ENCODE data around the gene LHPP. TPM values are rescaled to one million over a fixed set of nuclear protein-coding genes. Genes with fewer than 3 reads are reported as not detected.

Gene LHPP
- total and polyA plus RNA-seq, 2 experiments from 2014 or later, result 19.1 to 40.6 TPM

DNA sequence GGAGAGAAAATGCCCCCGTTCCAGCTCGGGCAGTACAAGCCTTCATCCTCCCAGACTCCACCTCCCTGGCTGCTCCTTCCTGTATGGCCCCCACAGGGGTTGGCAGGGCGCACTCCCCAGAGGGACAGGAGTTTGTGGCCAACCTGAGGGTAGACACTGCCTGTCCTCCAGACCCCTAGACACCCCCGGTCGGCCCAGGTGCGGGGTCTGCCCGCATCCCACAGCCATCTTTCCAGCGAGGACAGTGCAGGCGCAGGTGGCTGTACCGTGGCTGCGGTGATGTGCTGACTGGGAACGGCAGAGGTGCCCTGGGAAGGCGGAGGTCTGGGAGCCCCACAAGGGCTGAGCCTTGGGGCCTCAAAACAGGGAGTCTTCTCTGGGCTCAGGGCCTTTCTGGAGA lies 81.5 kb downstream of the LHPP start:
- no peak for DNase-seq (ENCODE audit: low read depth in 1 of 2, low spot score in 1 of 2)
- H3K9me3 ChIP-seq (ENCODE audit: low read depth), result no peaks in the 10 kb centered on the region
- TF ChIP-seq, protein P1, sequence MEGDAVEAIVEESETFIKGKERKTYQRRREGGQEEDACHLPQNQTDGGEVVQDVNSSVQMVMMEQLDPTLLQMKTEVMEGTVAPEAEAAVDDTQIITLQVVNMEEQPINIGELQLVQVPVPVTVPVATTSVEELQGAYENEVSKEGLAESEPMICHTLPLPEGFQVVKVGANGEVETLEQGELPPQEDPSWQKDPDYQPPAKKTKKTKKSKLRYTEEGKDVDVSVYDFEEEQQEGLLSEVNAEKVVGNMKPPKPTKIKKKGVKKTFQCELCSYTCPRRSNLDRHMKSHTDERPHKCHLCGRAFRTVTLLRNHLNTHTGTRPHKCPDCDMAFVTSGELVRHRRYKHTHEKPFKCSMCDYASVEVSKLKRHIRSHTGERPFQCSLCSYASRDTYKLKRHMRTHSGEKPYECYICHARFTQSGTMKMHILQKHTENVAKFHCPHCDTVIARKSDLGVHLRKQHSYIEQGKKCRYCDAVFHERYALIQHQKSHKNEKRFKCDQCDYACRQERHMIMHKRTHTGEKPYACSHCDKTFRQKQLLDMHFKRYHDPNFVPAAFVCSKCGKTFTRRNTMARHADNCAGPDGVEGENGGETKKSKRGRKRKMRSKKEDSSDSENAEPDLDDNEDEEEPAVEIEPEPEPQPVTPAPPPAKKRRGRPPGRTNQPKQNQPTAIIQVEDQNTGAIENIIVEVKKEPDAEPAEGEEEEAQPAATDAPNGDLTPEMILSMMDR (IDR thresholded peaks at IDR 0.05; ENCODE audit: low read depth, low read length), result no peak
- no peaks in the 10 kb centered on the region for H3K27me3 ChIP-seq
- no peaks in the 10 kb centered on the region for H3K36me3 ChIP-seq
- peaks cover 2% of the 10 kb centered on the region for H3K4me1 ChIP-seq (ENCODE audit: low read depth)
- H3K27ac ChIP-seq, result no peak overlapping the region
- H3K4me3 ChIP-seq, result no peak overlapping the region

DNA sequence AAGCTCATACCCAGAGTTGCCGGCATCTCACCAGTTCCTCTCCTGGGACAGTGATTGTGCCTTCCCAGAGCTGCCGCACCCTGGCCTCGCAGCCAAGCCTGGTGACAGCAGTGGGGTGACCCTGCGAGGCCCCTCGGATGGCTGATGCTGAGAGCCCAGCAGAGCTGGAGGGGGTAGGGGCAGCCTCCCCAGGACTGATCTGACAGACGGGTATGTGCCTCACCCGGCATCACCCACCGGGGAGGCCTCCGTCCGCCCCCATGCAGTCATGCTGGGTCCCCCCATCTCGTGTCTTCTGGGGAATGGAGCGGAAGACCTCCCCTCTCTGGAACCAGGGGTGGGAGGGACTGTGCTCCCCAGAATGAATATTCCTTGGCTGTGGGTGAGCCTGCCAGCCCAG lies 82.3 kb downstream of the LHPP start:
- TF ChIP-seq, protein P1 (IDR thresholded peaks at IDR 0.05; ENCODE audit: low read depth, low read length), result no peak
- H3K27ac ChIP-seq, result no peak overlapping the region
- no peak overlapping the region for H3K4me3 ChIP-seq
- no peaks in the 10 kb centered on the region for H3K27me3 ChIP-seq
- no peaks in the 10 kb centered on the region for H3K9me3 ChIP-seq (ENCODE audit: low read depth)
- no peaks in the 10 kb centered on the region for H3K36me3 ChIP-seq
- no peak for DNase-seq (ENCODE audit: low read depth in 1 of 2, low spot score in 1 of 2)
- H3K4me1 ChIP-seq (ENCODE audit: low read depth), result peaks cover 2% of the 10 kb centered on the region

DNA sequence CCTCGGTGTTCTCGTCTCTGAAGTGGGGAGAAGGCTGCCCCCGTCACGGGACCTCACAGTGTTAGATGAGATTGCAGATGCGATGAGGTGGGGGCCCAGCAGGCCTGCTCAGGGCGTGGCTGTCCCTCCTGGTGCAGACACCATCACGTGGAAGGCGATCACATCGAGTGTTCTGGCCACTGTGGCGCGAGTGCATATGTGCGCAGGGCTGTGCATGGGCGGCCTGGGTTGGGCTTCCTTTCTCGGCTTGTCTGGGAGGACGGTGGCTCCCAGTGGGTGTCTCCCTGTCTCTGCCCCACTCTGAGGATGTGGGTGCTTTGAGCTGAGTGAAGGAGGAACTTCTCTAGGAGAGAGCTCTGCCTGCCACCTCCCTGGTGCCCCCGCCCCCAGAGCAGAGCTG lies 83.1 kb downstream of the LHPP start:
- peaks cover 2% of the 10 kb centered on the region for H3K4me1 ChIP-seq (ENCODE audit: low read depth)
- DNase-seq (ENCODE audit: low read depth in 1 of 2, low spot score in 1 of 2), result no peak
- no peaks in the 10 kb centered on the region for H3K36me3 ChIP-seq
- H3K9me3 ChIP-seq (ENCODE audit: low read depth), result no peaks in the 10 kb centered on the region
- TF ChIP-seq, protein P1 (IDR thresholded peaks at IDR 0.05; ENCODE audit: low read depth, low read length), result no peak
- H3K4me3 ChIP-seq, result no peak overlapping the region
- no peak overlapping the region for H3K27ac ChIP-seq
- no peaks in the 10 kb centered on the region for H3K27me3 ChIP-seq

- no peaks in the 10 kb centered on the region for H3K27me3 ChIP-seq
- DNase-seq (ENCODE audit: low read depth in 1 of 2, low spot score in 1 of 2), result no peak
- H3K4me3 ChIP-seq, result no peak overlapping the region
- H3K4me1 ChIP-seq (ENCODE audit: low read depth), result peaks cover 2% of the 10 kb centered on the region
- TF ChIP-seq, protein P1 (IDR thresholded peaks at IDR 0.05; ENCODE audit: low read depth, low read length), result no peak
- H3K36me3 ChIP-seq, result no peaks in the 10 kb centered on the region
- H3K27ac ChIP-seq, result no peak overlapping the region
- no peaks in the 10 kb centered on the region for H3K9me3 ChIP-seq (ENCODE audit: low read depth)
Measured at GRCh38 chr10:124545351-124546054, 83.9 kb downstream of the LHPP start.

DNA sequence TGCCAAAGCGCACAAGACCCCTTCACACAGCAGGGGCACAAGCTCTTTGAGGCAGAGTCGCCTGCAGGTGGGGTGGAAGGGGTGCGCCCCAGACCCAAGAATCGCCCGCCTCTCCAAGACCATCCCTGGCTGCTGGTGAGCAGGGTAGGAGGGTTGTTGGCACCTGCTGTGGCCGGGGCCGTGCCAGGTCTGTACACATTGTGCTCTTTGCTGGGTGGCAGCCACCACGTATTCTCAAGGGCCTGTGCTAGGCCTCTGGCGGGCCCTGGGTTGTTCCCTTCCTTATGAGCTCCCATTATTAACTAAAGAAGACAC lies 84.4 kb downstream of the LHPP start:
- H3K4me3 ChIP-seq, result no peak overlapping the region
- H3K27ac ChIP-seq, result no peak overlapping the region
- DNase-seq (ENCODE audit: low read depth in 1 of 2, low spot score in 1 of 2), result no peak
- no peaks in the 10 kb centered on the region for H3K27me3 ChIP-seq
- no peaks in the 10 kb centered on the region for H3K9me3 ChIP-seq (ENCODE audit: low read depth)
- TF ChIP-seq, protein P1 (IDR thresholded peaks at IDR 0.05; ENCODE audit: low read depth, low read length), result no peak
- peaks cover 2% of the 10 kb centered on the region for H3K4me1 ChIP-seq (ENCODE audit: low read depth)
- H3K36me3 ChIP-seq, result no peaks in the 10 kb centered on the region
